ENCODE results near the gene TAS2R10.
"Not testable (repeated sequence)": the region's sequence is repeated elsewhere in the genome, so short reads cannot be mapped to it uniquely, and the experiment has no call there.

TAS2R10 gene, protein sequence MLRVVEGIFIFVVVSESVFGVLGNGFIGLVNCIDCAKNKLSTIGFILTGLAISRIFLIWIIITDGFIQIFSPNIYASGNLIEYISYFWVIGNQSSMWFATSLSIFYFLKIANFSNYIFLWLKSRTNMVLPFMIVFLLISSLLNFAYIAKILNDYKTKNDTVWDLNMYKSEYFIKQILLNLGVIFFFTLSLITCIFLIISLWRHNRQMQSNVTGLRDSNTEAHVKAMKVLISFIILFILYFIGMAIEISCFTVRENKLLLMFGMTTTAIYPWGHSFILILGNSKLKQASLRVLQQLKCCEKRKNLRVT

GRCh38 chr12:10826258-10826657 is at the start of gene TAS2R10:
Gene TAS2R10 (minus strand): TSS chr12:10826358. CDS start chr12:10826269, 89 bp downstream.
- DNase-seq = no peak

DNA sequence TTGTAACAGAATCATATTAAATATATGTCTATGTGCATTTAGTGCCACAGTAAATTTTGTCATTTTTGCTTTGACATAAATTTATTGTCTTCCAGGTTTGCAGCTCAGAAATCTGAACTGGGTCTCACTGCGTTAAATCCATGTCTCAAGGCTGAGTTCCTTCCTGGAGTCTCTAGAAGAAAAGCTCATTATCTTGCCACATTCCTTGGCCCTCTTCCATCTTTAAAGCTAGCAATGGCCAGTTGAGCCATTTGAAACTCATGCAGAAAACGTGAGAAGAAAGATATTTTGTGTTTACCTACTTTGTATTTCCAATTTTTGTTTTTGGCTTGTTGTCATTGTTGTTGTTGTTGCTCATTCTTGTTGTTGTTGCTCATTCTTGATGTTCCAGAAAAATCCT is 47.2 kb upstream of the TAS2R10 start:
- no peak for DNase-seq

DNA sequence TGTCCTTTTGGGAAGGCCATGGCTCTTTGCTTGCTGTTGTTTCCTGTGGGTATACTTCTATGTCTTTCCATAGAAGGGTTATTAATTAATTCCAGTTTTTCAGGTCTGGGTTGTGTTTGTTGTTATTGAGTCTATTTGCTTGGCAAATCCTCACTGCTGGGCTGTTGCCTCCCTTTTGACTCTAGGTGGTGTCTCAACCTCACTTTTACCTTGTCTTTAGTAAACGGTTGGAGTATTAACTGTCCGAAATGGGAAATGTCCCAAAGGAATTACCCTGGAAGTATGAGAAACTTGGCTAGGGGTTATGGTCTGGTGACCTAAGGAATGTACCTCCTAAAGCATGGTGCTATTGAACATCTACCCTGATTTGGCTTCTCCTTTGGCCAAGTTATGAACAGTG is 41.2 kb upstream of the TAS2R10 start:
- DNase-seq = no peak

- no peak for DNase-seq
These were observed 37.5 kb upstream of the TAS2R10 start for GRCh38 chr12:10863512-10864218.

- DNase-seq = no peak
These were observed 35.2 kb upstream of the TAS2R10 start for GRCh38 chr12:10861366-10861765.

DNA sequence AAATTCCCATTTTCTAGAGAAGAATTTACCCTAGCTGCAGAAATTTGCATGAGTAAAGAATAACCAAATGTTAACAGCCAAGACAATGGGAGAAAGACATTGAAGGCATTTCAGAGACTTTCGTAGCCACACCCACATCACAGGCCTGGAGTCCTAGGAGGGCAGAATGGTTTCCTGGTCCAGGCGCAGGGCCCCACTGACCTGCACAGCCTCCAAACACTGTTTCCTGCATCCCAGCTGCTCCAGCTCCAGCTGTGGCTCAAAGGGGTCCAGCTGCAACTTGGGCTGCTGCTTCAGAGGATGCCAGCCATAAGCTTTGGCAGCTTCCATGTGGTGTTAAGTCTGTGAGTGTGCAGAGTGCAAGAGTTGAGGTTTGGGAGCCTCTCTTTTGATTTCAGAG is 29.6 kb upstream of the TAS2R10 start:
- DNase-seq = no peak

DNA sequence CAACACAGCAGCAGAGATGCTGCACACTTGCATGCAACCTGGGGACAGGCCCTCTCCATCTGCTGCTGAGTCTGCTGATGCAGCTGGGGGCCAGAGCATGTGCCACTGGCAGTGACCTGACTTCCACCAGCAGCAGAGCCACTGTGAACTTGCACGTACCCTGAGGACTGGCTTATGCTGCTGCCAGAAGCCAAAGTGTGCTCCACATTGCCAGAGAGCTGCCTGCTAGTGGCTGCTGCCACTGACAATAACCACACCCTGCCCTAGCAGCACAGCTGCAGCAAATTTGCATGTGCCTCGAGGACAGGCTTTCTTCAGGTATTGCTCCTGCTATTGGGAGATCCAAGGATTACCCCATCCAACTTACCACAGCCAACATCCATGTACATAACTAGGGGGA is 27.6 kb upstream of the TAS2R10 start:
- no peak for DNase-seq

DNA sequence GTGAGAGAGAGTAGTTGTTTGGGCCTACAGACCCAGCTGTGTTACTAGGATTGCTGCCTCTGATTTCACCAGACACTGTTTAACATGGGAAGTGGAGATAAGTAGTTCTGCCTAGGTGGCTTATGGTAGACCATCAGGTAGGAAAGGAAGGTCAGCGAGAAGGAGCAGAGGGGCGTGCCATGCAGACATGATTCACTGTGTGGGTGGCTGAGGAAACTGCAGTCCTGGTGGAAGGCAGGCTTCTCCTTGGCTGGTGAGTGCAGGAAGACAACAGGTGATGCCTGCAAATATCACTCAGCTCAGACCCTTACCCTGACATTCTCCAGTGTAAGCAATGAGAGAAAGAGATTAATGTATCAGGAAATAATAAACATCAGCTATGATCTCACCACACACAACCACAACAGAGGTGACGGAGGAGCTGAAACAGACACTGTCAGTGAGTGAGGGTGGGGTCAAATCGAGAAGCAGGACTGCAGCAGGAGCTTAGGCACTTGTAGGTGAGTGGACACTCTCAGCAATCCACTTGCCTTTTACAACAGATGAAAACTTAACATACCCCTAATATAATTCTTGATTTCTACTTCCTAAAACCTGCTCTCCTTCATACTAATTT is 25.2 kb upstream of the TAS2R10 start:
- DNase-seq = no peak

GRCh38 chr12:10849425-10849878 is 23.3 kb upstream of the TAS2R10 start, which contains the start of gene PRR4:
Gene PRR4 (minus strand): TSS chr12:10849475. CDS start chr12:10849437, 38 bp downstream.
- no peak for DNase-seq

- no peak for DNase-seq
These were observed 21.6 kb upstream of the TAS2R10 start for GRCh38 chr12:10847744-10848143.

DNA sequence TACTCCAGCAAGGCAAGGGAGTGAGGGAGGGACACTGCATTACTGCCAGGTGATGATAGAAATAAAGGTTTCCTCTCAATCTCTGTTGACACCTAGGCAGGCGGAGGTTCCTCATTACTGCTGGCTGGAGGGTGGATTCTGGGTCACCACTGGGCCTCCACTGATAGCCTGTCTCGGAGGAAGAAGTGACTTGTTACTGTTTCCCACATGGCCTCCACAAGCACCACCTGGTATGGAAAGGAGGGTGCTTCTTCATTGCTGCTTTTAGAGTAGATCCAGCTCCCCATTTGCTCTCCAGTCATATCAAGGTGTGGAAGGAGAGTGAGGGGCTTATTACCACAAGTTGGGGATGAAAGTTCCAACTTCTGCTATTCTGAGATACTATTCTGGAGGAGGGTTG is 16.7 kb upstream of the TAS2R10 start:
- no peak for DNase-seq

- DNase-seq = no peak
These were observed 12.3 kb upstream of the TAS2R10 start for GRCh38 chr12:10838461-10838860.

GRCh38 chr12:10829994-10830393 is 3.8 kb upstream of the TAS2R10 start:
- no peak for DNase-seq

DNA sequence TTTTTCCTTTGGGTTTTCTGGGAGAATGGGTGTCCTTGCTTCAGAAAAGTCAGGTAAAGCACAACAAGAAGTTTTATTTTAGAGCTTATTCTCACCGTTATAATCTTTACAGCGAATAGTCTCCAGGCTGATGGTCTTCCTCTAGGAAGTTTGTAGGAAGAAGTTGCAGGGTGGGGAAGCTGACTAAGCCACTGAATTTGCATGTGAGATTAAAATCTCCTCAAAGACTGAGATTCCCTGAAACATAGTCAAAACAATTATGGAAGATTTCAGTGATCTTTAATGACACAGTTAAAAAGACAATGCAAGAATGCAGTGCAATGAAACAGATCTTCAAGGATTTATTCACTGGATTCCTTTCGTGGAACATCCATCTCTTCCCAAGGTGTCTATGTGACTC is 1.2 kb downstream of the TAS2R10 start:
- DNase-seq = no peak

- DNase-seq = no peak
These were observed 14.1 kb downstream of the TAS2R10 start for GRCh38 chr12:10811883-10812536.

DNA sequence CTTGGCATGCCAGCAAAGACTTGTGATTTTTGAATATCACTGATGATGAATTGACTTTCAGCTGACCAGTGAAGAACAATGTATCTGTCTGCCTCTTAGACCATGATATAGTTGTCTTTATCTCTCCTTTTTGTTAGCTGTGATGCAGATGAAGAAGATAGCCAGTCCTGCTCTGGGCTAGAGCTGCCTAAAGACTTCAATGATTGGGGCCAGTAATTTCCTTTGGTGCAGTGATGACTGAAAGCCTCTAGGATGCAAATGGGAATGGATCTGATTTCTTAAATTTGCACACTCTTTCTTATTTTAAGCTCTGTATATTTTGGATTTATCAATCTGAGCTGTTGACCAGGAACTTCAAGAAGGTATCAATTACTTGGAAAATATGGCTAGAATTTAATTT is 16.1 kb downstream of the TAS2R10 start, which contains the start of gene TAS2R9:
TAS2R9 (minus strand) TSS at position 101 of the 400 bp plus-strand sequence; CDS start at position 8, 93 bp downstream.
- DNase-seq = no peak

- no peak for DNase-seq
These were observed 19.0 kb downstream of the TAS2R10 start, which contains the start of gene TAS2R8 for GRCh38 chr12:10807186-10807585. Gene TAS2R8 (minus strand): TSS chr12:10807286. CDS start chr12:10806980, 306 bp downstream.

DNA sequence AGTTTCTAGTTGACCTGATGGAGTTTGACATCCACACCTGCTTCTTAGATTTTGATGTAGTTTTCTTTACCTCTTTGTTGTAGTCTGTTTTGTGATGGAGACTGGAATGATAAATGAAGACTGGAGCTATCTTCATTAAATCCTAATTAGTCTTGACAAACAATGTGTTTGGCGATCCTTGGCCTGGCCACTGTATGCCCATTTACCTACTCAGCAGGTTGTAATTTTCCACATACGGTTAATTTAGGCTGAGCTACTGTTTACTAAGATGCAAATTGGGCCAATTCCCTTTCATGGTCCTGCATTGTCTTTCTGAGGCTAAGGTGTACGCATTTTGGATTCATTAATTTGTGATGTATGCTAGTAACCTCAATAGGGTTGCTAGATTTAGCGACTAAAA is 23.6 kb downstream of the TAS2R10 start, which contains the start of gene TAS2R7:
TAS2R7 (minus strand) TSS at position 41 of the 400 bp plus-strand sequence. CDS start 57 bp downstream, outside the sequence.
- DNase-seq = no peak

GRCh38 chr12:10801741-10802140 is 24.4 kb downstream of the TAS2R10 start:
- DNase-seq = no peak

DNA sequence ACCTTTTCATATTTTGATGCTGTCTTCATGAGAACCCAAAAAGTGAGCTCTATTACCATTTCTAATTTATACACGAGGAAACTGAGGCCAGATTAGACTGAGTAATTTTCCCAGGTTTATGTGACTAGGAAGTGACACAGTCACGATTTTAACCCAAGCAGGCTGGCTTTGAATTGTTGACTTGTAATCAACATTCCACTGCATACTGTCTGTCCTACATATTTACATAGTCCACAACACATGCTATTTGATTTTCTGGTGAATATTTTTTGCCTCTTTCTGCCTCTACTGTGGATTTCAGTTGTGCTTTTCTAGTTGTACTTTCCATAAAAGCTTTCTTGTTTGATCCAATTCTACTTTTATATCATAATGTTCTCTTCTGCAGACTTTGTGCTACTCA is 31.9 kb downstream of the TAS2R10 start:
- DNase-seq = no peak

DNA sequence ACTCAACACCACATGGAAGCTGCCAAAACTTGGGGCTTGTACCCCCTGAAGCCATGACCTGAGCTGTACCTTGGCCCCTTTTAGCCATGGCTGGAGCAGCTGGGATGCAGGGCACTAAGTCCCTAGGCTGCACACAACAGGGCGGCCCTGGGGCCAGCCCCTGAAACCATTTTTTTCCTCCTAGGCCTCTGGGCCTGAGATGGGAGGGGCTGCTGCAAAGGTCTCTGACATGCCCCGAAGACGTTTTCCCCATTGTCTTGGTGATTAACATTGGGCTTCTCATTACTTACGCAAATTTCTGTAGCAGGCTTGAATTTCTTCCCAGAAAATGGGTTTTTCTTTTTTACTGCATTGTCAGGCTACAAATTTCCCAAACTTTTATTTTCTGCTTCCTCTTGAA is 34.4 kb downstream of the TAS2R10 start:
- DNase-seq = not testable (repeated sequence)

GRCh38 chr12:10783252-10783651 is 42.9 kb downstream of the TAS2R10 start:
- DNase-seq = no peak

- DNase-seq = no peak
These were observed 47.1 kb downstream of the TAS2R10 start for GRCh38 chr12:10779103-10779502.

Data from activated naive CD4-positive, alpha-beta T cell treated with anti-CD3 and anti-CD28 coated beads, Interleukin-2, amount 50 U/mL, for 16 hours (primary cell).